SK-N-MC (cell line): Measurements from ENCODE around the gene TOX2.

Experiments
- EZH2 ChIP-seq: fragments of 200-600 bp; sonication (generic); IDR thresholded peaks from one replicate; pipeline ENCODE4 v1.6.1; 2017; ENCODE audit warnings: antibody characterized with exemption
- POLR2AphosphoS5 ChIP-seq: IDR thresholded peaks from 2 replicates; pipeline ENCODE4 v1.6.1; 2012; ENCODE audit warnings: mild to moderate bottlenecking, low read depth, low read length, borderline replicate concordance

DNA sequence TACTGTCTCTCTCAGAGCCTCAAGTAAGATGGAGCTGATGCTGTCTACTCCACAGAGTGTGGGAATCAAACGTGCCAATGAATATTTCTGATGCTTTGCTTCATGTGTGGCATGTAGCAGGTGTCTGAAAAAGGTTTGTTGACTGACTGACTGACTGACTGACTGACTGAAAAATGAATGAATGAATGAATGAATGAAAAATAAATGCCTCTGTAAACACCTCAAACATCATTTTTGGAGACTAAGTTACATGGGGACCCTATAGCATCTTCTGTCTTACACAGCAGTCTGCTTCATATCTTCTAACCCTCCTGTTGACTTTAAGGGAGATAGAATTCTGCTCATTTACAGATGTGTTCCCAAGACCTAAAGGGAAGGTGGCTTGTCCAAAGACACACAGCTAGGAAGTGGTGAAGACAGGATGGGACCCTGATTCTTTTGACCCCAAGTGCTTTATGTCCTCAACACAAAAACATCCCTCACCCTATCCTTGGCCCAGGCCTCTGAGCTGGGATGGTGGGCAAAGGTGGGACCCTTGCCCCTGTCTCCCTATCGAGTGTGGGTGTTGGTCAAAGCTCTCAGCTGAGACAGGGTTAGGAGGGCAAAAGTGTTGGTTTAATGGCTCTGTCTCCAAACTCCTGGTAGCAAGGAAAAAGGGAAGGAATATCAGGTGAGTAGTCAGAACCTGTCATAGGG, 104.4 kb downstream of the TOX2 start:
- TF ChIP-seq EZH2 = no peak
- TF ChIP-seq POLR2AphosphoS5 = no peak
